Hepatocyte (in vitro differentiated cells): ENCODE data around the gene ITPR3. TPM values are rescaled to one million over a fixed set of nuclear protein-coding genes. Genes with fewer than 3 reads are reported as not detected.
A peak's percentile ranks its signal among the peaks of the same experiment; 100 is the strongest.

Source experiments
- DNase-seq: peaks from one replicate; pipeline ENCODE4 v3.0.0-alpha.2; 2016; ENCODE audit warnings: low spot score
- H2AFZ ChIP-seq: fragments of 200-600 bp; sonication (generic); 2 replicates; pipeline ENCODE4 v1.6.0; 2016; ENCODE audit warnings: antibody characterized with exemption, mild to moderate bottlenecking
- H3K27ac ChIP-seq: fragments of 200-600 bp; sonication (generic); 2 replicates; pipeline ENCODE4 v1.5.1; 2016; ENCODE audit warnings: mild to moderate bottlenecking
- H3K27me3 ChIP-seq: fragments of 200-600 bp; sonication (generic); 2 replicates; pipeline ENCODE4 v1.6.1; 2016
- H3K36me3 ChIP-seq: fragments of 200-600 bp; sonication (generic); replicated peaks from 2 replicates; pipeline ENCODE4 v1.5.1; 2016; ENCODE audit warnings: low read depth; ENCODE audit not compliant: insufficient read depth
- H3K4me1 ChIP-seq: fragments of 200-600 bp; sonication (generic); 2 replicates; pipeline ENCODE4 v1.5.1; 2016; ENCODE audit warnings: mild to moderate bottlenecking, moderate library complexity; ENCODE audit not compliant: insufficient read depth
- H3K4me2 ChIP-seq: fragments of 200-600 bp; sonication (generic); 2 replicates; pipeline ENCODE4 v1.6.0; 2016
- H3K4me3 ChIP-seq: fragments of 200-600 bp; sonication (generic); 2 replicates; pipeline ENCODE4 v1.5.1; 2016; ENCODE audit warnings: mild to moderate bottlenecking
- H3K79me2 ChIP-seq: fragments of 200-600 bp; sonication (generic); 2 replicates; pipeline ENCODE4 v1.6.0; 2017; ENCODE audit warnings: mild to moderate bottlenecking
- H3K9me2 ChIP-seq: fragments of 200-600 bp; sonication (generic); replicated peaks from 2 replicates; pipeline ENCODE4 v1.6.0; 2017; ENCODE audit warnings: mild to moderate bottlenecking; ENCODE audit not compliant: insufficient read depth
- H3K9me3 ChIP-seq: fragments of 200-600 bp; sonication (generic); 2 replicates; pipeline ENCODE4 v1.5.1; 2016; ENCODE audit warnings: low read depth, mild to moderate bottlenecking
- H4K20me1 ChIP-seq: fragments of 200-600 bp; sonication (generic); 2 replicates; pipeline ENCODE4 v1.6.0; 2016; ENCODE audit warnings: mild to moderate bottlenecking; ENCODE audit not compliant: insufficient read depth, poor library complexity, severe bottlenecking
- EZH2 ChIP-seq: fragments of 200-600 bp; sonication (generic); IDR thresholded peaks from 2 replicates; pipeline ENCODE4 v1.6.1; 2016; ENCODE audit warnings: antibody characterized with exemption, mild to moderate bottlenecking, borderline replicate concordance
- EZH2phosphoT487 ChIP-seq: fragments of 200-600 bp; sonication (generic); IDR thresholded peaks from one replicate; pipeline ENCODE4 v1.6.1; 2018; ENCODE audit warnings: antibody characterized with exemption, mild to moderate bottlenecking, low read depth, moderate library complexity; ENCODE audit not compliant: unreplicated experiment, severe bottlenecking
- WGBS: methylation state at CpG from one replicate; pipeline ENCODE4 v1.1.6; 2016; ENCODE audit warnings: low lambda C conversion rate; ENCODE audit errors: missing lambda C conversion rate; 5-methylcytosine and 5-hydroxymethylcytosine counted together
- polyA plus RNA-seq: library from polyadenylated mRNA; unstranded; fragments of >200 nt; fragmentation: Nextera tagmentation; extraction: Ambion mirVana; gene quantifications from 2 replicates; pipeline ENCODE4 v1.2.1, GENCODE V29; 2016
- total RNA-seq: library from RNA; depleted of rRNA; stranded (reverse); fragments of >200 nt; gene quantifications from 2 replicates; pipeline ENCODE4 v1.2.3, GENCODE V29; 2014
- TF ChIP-seq, protein P1 (sequence below): fragments of 200-600 bp; sonication (generic); IDR thresholded peaks from 2 replicates; pipeline ENCODE4 v1.5.1; 2016; ENCODE audit warnings: antibody characterized with exemption, mild to moderate bottlenecking; ENCODE audit not compliant: poor library complexity

The ITPR3 gene
- total and polyA plus RNA-seq, 2 experiments from 2014 or later = 16.5 to 39.6 TPM

DNA sequence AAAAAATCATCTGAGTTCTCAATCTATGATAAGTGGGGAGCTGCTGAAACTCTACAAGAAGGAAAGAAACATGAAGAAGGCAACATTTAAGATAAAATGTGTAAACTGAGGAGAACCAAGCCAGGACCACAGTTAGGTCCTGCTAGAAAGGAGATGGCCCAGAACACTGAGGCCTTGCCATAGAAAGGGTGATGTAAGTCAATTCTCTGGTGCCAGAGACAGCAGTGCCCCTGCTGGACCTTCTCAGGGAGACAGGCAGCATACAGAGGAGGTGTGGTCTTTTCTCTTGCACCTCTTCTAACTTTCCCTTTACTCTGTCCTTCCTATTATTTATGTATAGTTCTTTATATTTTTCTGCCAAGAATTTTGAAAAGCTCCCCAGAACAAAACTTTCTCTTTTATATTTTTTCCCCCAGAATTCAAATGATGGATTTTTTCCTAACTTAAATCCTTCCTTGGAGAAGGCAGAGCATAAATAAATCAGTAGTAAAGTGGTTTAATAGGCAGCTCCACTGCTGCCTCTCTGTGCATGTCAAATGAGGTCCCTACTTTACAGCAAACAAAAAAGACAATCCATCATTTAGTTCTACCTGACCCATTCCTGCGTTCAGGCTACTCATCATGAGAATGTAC lies 81.3 kb downstream of the ITPR3 start:
- TF ChIP-seq, protein P1, sequence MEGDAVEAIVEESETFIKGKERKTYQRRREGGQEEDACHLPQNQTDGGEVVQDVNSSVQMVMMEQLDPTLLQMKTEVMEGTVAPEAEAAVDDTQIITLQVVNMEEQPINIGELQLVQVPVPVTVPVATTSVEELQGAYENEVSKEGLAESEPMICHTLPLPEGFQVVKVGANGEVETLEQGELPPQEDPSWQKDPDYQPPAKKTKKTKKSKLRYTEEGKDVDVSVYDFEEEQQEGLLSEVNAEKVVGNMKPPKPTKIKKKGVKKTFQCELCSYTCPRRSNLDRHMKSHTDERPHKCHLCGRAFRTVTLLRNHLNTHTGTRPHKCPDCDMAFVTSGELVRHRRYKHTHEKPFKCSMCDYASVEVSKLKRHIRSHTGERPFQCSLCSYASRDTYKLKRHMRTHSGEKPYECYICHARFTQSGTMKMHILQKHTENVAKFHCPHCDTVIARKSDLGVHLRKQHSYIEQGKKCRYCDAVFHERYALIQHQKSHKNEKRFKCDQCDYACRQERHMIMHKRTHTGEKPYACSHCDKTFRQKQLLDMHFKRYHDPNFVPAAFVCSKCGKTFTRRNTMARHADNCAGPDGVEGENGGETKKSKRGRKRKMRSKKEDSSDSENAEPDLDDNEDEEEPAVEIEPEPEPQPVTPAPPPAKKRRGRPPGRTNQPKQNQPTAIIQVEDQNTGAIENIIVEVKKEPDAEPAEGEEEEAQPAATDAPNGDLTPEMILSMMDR = peak; percentile 50
- TF ChIP-seq EZH2 (no peak), EZH2phosphoT487 (no peak)
- no peaks in the 10 kb centered on the region for H4K20me1 ChIP-seq
- no peaks in the 10 kb centered on the region for H3K27me3 ChIP-seq
- DNase-seq = peak; percentile 65
- H2AFZ ChIP-seq = no peak overlapping the region
- WGBS = 84% methylated on average over 1 of the region's 1 CpG
- H3K36me3 ChIP-seq = no peaks in the 10 kb centered on the region
- no peaks in the 10 kb centered on the region for H3K9me2 ChIP-seq
- no peaks in the 10 kb centered on the region for H3K4me1 ChIP-seq
- no peak overlapping the region for H3K4me3 ChIP-seq
- no peaks in the 10 kb centered on the region for H3K79me2 ChIP-seq
- no peaks in the 10 kb centered on the region for H3K9me3 ChIP-seq
- H3K4me2 ChIP-seq = no peak overlapping the region
- H3K27ac ChIP-seq = no peak overlapping the region

DNA sequence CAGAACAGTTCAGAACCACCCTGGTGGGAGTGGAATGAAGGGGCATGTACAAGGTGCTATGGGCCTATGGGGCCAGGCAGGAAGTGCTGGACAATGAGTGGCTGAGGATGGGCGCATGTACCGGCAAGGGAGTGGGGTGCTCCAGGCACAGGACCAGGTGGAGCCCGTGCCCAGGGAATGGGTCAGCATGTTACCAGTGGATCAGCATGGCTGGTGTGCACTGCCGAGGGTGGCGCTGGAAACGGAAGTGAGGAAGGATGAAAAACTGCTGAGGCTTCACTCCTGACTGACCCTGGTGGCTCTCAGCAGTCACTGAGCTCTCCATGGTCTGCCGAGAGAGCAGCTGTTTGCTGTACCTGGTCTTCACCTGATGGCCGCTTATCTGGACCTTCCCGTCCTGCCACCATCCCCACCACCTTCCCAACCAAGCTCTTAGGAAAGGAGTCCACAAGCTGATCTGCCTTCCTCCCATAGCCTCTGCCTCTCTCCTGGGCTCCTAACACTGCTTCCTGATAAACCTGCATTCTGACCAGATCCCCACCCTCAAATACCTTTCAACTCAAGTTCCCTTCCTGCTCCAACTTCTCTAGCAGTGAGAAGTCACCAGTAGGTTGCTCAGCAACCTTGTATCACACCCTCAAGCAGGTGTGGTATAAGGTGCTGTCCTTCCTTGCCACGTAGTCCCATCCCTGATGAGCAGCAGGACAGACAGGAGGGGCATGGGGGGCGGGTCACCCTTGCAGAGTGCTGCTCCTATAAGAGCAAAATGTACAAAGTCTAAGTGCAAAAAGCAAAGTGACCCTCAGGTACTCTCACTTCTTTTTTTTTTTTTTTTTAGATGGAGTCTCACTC lies 83.3 kb downstream of the ITPR3 start:
- no peak for DNase-seq
- Histone ChIP-seq H3K9me2 (no peaks in the 10 kb centered on the region), H3K4me3 (no peak overlapping the region), H3K4me1 (no peaks in the 10 kb centered on the region), H3K27ac (no peak overlapping the region), H4K20me1 (no peaks in the 10 kb centered on the region), H3K79me2 (no peaks in the 10 kb centered on the region), H2AFZ (no peak overlapping the region), H3K36me3 (no peaks in the 10 kb centered on the region), H3K9me3 (no peaks in the 10 kb centered on the region), H3K4me2 (no peak overlapping the region), H3K27me3 (no peaks in the 10 kb centered on the region)
- TF ChIP-seq EZH2 (no peak), EZH2phosphoT487 (no peak)
- TF ChIP-seq, protein P1 = no peak
- 86% methylated on average over 11 of the region's 11 CpGs for whole genome bisulfite sequencing

DNA sequence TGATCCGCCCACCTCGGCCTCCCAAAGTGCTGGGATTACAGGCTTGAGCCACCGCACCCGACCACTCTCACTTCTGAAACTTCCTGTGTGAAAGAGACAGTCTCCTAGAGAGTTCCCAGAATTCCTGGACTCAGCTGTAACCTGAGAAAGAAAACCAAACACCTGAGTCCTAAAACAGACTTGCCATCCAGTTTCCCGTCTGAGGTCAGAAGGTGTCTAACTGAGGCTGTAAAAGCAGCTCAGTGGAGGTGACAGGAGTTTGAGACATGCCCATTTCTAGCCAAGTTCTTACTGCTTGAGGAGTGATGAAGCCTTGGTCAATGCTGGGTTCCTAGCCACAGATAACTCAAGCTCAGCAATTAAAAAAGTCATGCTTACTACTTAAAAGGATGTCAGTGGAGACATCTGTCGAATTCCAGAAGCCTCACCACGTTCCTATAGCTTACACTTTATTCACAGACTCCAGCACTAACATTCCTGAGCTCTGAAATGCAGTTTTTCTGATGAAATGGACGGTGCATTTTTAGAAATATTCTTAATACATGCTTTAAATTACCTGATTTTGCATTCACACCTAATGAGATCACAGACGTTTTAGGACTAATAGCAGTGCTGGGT lies 84.3 kb downstream of the ITPR3 start:
- DNase-seq = no peak
- Histone ChIP-seq H4K20me1 (no peaks in the 10 kb centered on the region), H3K36me3 (no peaks in the 10 kb centered on the region), H3K27me3 (no peaks in the 10 kb centered on the region), H3K4me3 (no peak overlapping the region), H3K27ac (no peak overlapping the region), H2AFZ (no peak overlapping the region), H3K79me2 (peaks cover 8% of the 10 kb centered on the region), H3K4me2 (no peak overlapping the region), H3K9me2 (no peaks in the 10 kb centered on the region), H3K9me3 (no peaks in the 10 kb centered on the region), H3K4me1 (peaks cover under 1% of the 10 kb centered on the region)
- TF ChIP-seq EZH2phosphoT487 = no peak
- TF ChIP-seq, protein P1 = no peak
- no peak for TF ChIP-seq EZH2
- WGBS = 63% methylated on average over 9 of the region's 9 CpGs
